HepG2 (cell line): Measurements from ENCODE around the gene ATAD3A. TPM values are rescaled to one million over a fixed set of nuclear protein-coding genes. Genes with fewer than 3 reads are reported as not detected.

Experiments used
- ATAC-seq: fragments of 200-7000 bp; cut with Tn5 transposase; 3 replicates; pipeline ENCODE4 v1.9.1; 2020; ENCODE audit warnings: mild to moderate bottlenecking, moderate library complexity
- BruUV-seq: library from RNA; stranded (reverse); fragments of 400-500 nt; replicated peaks from 2 replicates; lab custom pipeline; 2021; lab: Mats Ljungman, UMichigan
- CTCF ChIA-PET: fragments of 300-600 bp; formaldehyde crosslinking; extraction: SDS; loops from one replicate; lab custom pipeline; 2021; ENCODE audit warnings: low total read pairs, inconsistent platforms, low intra/inter-chr PET ratio; lab: Yijun Ruan, JAX
- POLR2A ChIA-PET: fragments of 350-600 bp; sonication (Branson Sonifier 250); formaldehyde crosslinking; loops from one replicate; lab custom pipeline; 2020; ENCODE audit warnings: antibody characterized with exemption, inconsistent platforms; lab: Yijun Ruan, JAX
- DNase-seq: peaks from one replicate; pipeline ENCODE4 v3.0.0-alpha.2; 2015; ENCODE audit warnings: low spot score
- FAIRE-seq: peaks from 3 replicates; lab custom pipeline; 2011; peaks lifted over from hg19 to GRCh38; lab: Jason Lieb, UNC
- H2AFZ ChIP-seq: one replicate; pipeline ENCODE4 v1.6.1; 2011; ENCODE audit warnings: low read length, inconsistent platforms
- H3K27ac ChIP-seq: fragments of 300-600 bp; 3 replicates; pipeline ENCODE4 v1.8.0; 2011; ENCODE audit warnings: mixed run types, mild to moderate bottlenecking, mixed read lengths, low read length, inconsistent platforms; ENCODE audit not compliant: insufficient read depth; ENCODE audit errors: extremely low read length
- H3K27me3 ChIP-seq, 2 experiments: fragments of 200-600 bp in 1 of 2; 2 replicates in 1 of 2; 3 replicates in 1 of 2; pipeline versions ENCODE4 v1.6.0 to v1.8.0; 2011; ENCODE audit warnings: low read length in 2 of 2, mild to moderate bottlenecking in 2 of 2, moderate library complexity in 2 of 2, inconsistent platforms in 1 of 2; ENCODE audit not compliant: insufficient read depth in 2 of 2, control insufficient read depth in 1 of 2
- H3K36me3 ChIP-seq, 2 experiments: fragments of 200-600 bp in 1 of 2; replicated peaks in 1 of 2; 2 replicates in 1 of 2; 3 replicates in 1 of 2; pipeline versions ENCODE4 v1.5.1 to v1.8.0; 2011; ENCODE audit warnings: low read length in 2 of 2, inconsistent platforms in 1 of 2; ENCODE audit not compliant: insufficient read depth in 2 of 2, control insufficient read depth in 1 of 2
- H3K4me1 ChIP-seq: 2 replicates; pipeline ENCODE4 v1.5.1; 2012; ENCODE audit warnings: low read length, inconsistent platforms; ENCODE audit not compliant: insufficient read depth
- H3K4me2 ChIP-seq: 2 replicates; pipeline ENCODE4 v1.6.0; 2011; ENCODE audit warnings: low read depth, low read length, inconsistent platforms
- H3K4me3 ChIP-seq, 3 experiments: fragments of 200-600 bp in 1 of 3; sonication (generic), shearing (Covaris generic) in 1 of 3; replicated peaks in 1 of 3; 2 replicates each; pipeline ENCODE4 v1.5.1; 2011 to 2016; ENCODE audit warnings: low read length in 3 of 3, inconsistent platforms in 2 of 3, low read depth in 2 of 3, mild to moderate bottlenecking in 2 of 3, control low read depth in 1 of 3, mixed read lengths in 1 of 3; ENCODE audit not compliant: insufficient read depth in 1 of 3
- H3K79me2 ChIP-seq: one replicate; pipeline ENCODE4 v1.6.1; 2011; ENCODE audit warnings: low read length, inconsistent platforms; ENCODE audit not compliant: insufficient read depth
- H3K9ac ChIP-seq: 2 replicates; pipeline ENCODE4 v1.6.0; 2011; ENCODE audit warnings: mild to moderate bottlenecking, low read depth, low read length, inconsistent platforms; ENCODE audit not compliant: insufficient read depth
- H3K9me3 ChIP-seq: 2 replicates; pipeline ENCODE4 v1.5.1; 2012; ENCODE audit warnings: mild to moderate bottlenecking, low read length
- H4K20me1 ChIP-seq: 2 replicates; pipeline ENCODE4 v1.6.0; 2011; ENCODE audit warnings: inconsistent platforms, mild to moderate bottlenecking, low read length, moderate library complexity; ENCODE audit not compliant: insufficient read depth
- CEBPG ChIP-seq: IDR thresholded peaks from 2 replicates; pipeline ENCODE4 v1.6.1; 2016
- CHCHD3 ChIP-seq: sonication (generic); formaldehyde crosslinking; IDR thresholded peaks from 2 replicates; pipeline ENCODE4 v1.8.0; 2022; ENCODE audit warnings: mild to moderate bottlenecking, missing genetic modification reagents, moderate library complexity
- GMEB2 ChIP-seq: IDR thresholded peaks from 2 replicates; pipeline ENCODE4 v1.6.1; 2016; ENCODE audit warnings: missing biosample characterization, missing genetic modification reagents, low read depth
- HMGXB3 ChIP-seq: sonication (generic); formaldehyde crosslinking; IDR thresholded peaks from 2 replicates; pipeline ENCODE4 v1.4.0; 2020; ENCODE audit warnings: missing genetic modification reagents, borderline replicate concordance
- IKZF5 ChIP-seq: IDR thresholded peaks from 2 replicates; pipeline ENCODE4 v1.6.1; 2018; ENCODE audit warnings: missing genetic modification reagents, mild to moderate bottlenecking, missing compliant biosample characterization
- RARA ChIP-seq: IDR thresholded peaks from 2 replicates; pipeline ENCODE4 v1.6.1; 2016; ENCODE audit warnings: missing genetic modification reagents, missing compliant biosample characterization
- ZBTB2 ChIP-seq: sonication (generic); formaldehyde crosslinking; IDR thresholded peaks from 2 replicates; pipeline ENCODE4 v1.8.0; 2022; ENCODE audit warnings: low read depth, missing genetic modification reagents
- ZNF230 ChIP-seq: sonication (generic); formaldehyde crosslinking; IDR thresholded peaks from 2 replicates; pipeline ENCODE4 v1.4.0; 2020; ENCODE audit warnings: mild to moderate bottlenecking, missing genetic modification reagents
- ZNF251 ChIP-seq: sonication (generic); formaldehyde crosslinking; IDR thresholded peaks from 2 replicates; pipeline ENCODE4 v1.9.0; 2021; ENCODE audit warnings: mild to moderate bottlenecking, missing genetic modification reagents
- ZNF451 ChIP-seq: sonication (generic); formaldehyde crosslinking; IDR thresholded peaks from 2 replicates; pipeline ENCODE4 v1.5.0; 2020; ENCODE audit warnings: mild to moderate bottlenecking, missing genetic modification reagents
- ZNF746 ChIP-seq: sonication (generic); formaldehyde crosslinking; IDR thresholded peaks from 2 replicates; pipeline ENCODE4 v1.8.0; 2022; ENCODE audit warnings: mild to moderate bottlenecking, missing genetic modification reagents
- ZNF768 ChIP-seq: sonication (generic); formaldehyde crosslinking; IDR thresholded peaks from 2 replicates; pipeline ENCODE4 v1.4.0; 2020; ENCODE audit warnings: missing genetic modification reagents
- ZNF773 ChIP-seq: sonication (generic); formaldehyde crosslinking; IDR thresholded peaks from 2 replicates; pipeline ENCODE4 v1.4.0; 2020; ENCODE audit warnings: missing genetic modification reagents, borderline replicate concordance
- WGBS: methylation state at CpG from one replicate; pipeline ENCODE4 v1.1.6; 2017; ENCODE audit warnings: low lambda C conversion rate; 5-methylcytosine and 5-hydroxymethylcytosine counted together
- in situ Hi-C: cut with HindIII; loops from 2 replicates; pipeline ENCODE4 v1.10.0; 2017; ENCODE audit warnings: low pct_unique_long_range_greater_than_20kb; ENCODE audit not compliant: extremely low pct_ligation_motif_present
- intact Hi-C: fragments of 100-400 bp; cut with micrococcal nuclease; formaldehyde crosslinking; loops from one replicate; pipeline ENCODE4 v1.10.0; 2022; ENCODE audit not compliant: unreplicated experiment
- polyA plus RNA-seq, 8 experiments: library from polyadenylated mRNA; depleted of rRNA in 3 of 8; stranded (reverse) in 7 of 8; unstranded in 1 of 8; fragments of >200 nt; fragmentation: Illumina TruSeq in 4 of 8; extraction: Trizol in 4 of 8; gene quantifications; 2 replicates each; pipeline versions ENCODE4 v1.2.1 to v1.2.3, GENCODE V29; 2011 to 2016; ENCODE audit warnings: low read depth in 4 of 8, missing spikeins in 1 of 8, mixed read lengths in 1 of 8; ENCODE audit not compliant: insufficient read depth in 1 of 8
- total RNA-seq, 5 experiments: library from RNA; depleted of rRNA; stranded (reverse); fragments of >200 nt; fragmentation: Illumina TruSeq; extraction: Trizol; gene quantifications; 2 replicates each; pipeline ENCODE4 v1.2.3, GENCODE V29; 2016; ENCODE audit warnings: low read depth in 1 of 5

ATAD3A gene
- total and polyA plus RNA-seq, 2 of the 13 experiments (the other 11 are each of a cell fraction or from before 2014, with no cell fraction given), result 10.6 to 49.0 TPM

GRCh38 chr1:1574721-1575537, 63.0 kb downstream of the ATAD3A start, which contains the start of gene SSU72:
SSU72 (minus strand) TSS chr1:1574863; CDS start chr1:1574557, 306 bp downstream.
- in situ Hi-C loops, result loop anchor here (5.0 kb wide), 1 partner anchor 42 kb away; the partner anchor contains the start of gene MIB2
- Histone ChIP-seq H3K4me3 (peak within 1 kb of the TSS; percentile 86 to 99 (median 99)), H4K20me1 (peaks cover 5% of the 10 kb centered on the region), H3K9me3 (no peaks in the 10 kb centered on the region), H3K27me3 (peaks cover 0 to 13% of the 10 kb centered on the region in 2 experiments; a peak in 1 of 5 replicates), H2AFZ (peak within 1 kb of the TSS; percentile 81), H3K9ac (peak within 1 kb of the TSS; percentile 96), H3K79me2 (peaks cover 37% of the 10 kb centered on the region), H3K4me1 (peaks cover 56% of the 10 kb centered on the region), H3K36me3 (peaks cover 2 to 4% of the 10 kb centered on the region in 2 experiments; a peak in 2 of 5 replicates), H3K27ac (peak within 1 kb of the TSS; percentile 87), H3K4me2 (peak within 1 kb of the TSS; percentile 100)
- ChIA-PET POLR2A (interaction anchor here (3.4 to 4.4 kb wide), 2 partner anchors 12 to 40 kb away, joined by 12 to 29 read pairs; partner anchors contain the start of gene MIB2), CTCF (no interaction called here)
- intact Hi-C loops, result loop anchor here (5.0 kb wide), 1 partner anchor 37 kb away; no protein-coding TSS in a partner anchor
- BruUV-seq, result TSS peak; percentile 93
- WGBS, result under 1% methylated on average over 38 of the region's 87 CpGs
- peak; percentile 76 for DNase-seq
- no peak for FAIRE-seq
- ATAC-seq, result peak; percentile 58
- TF ChIP-seq CHCHD3 (CRISPR knock-in tag), result no peak
- TF ChIP-seq ZBTB2 (CRISPR knock-in tag), result peak; percentile 86
- TF ChIP-seq ZNF230, result 0 out of 2 replicates have a peak, but pooled peaks have one; percentile 25
- TF ChIP-seq ZNF773 (CRISPR knock-in tag), result no peak
- TF ChIP-seq CEBPG (CRISPR knock-in tag), result 0 out of 2 replicates have a peak, but pooled peaks have one; percentile 8
- no peak for TF ChIP-seq ZNF251 (CRISPR knock-in tag)
- no peak for TF ChIP-seq ZNF746 (CRISPR knock-in tag)
- peak; percentile 46; the same call in 1 of the 2 replicates for TF ChIP-seq RARA (CRISPR knock-in tag)
- TF ChIP-seq HMGXB3 (CRISPR knock-in tag), result peak; percentile 31; the same call in 1 of the 2 replicates
- TF ChIP-seq ZNF451 (CRISPR knock-in tag), result 0 out of 2 replicates have a peak, but pooled peaks have one; percentile 39
- TF ChIP-seq GMEB2 (CRISPR knock-in tag), result peak; percentile 98
- TF ChIP-seq IKZF5 (CRISPR knock-in tag), result peak; percentile 50; the same call in 1 of the 2 replicates
- peak; percentile 12; the same call in 1 of the 2 replicates for TF ChIP-seq ZNF768 (CRISPR knock-in tag)
